ENCODE results near the gene LCMT1.

LCMT1 gene

GRCh38 chr16:25083065-25083464 is 28.5 kb upstream of the LCMT1 start:
- no peak overlapping the region for H3K4me3 ChIP-seq (ENCODE audit: low read depth, low read length)
- TF ChIP-seq CTCF (IDR thresholded peaks at IDR 0.05; ENCODE audit: borderline replicate concordance, insufficient read depth, low read depth, low read length): no peak

- no peak overlapping the region for H3K4me3 ChIP-seq (ENCODE audit: low read depth, low read length)
- TF ChIP-seq CTCF (IDR thresholded peaks at IDR 0.05; ENCODE audit: borderline replicate concordance, insufficient read depth, low read depth, low read length): no peak
These were observed 27.8 kb upstream of the LCMT1 start for GRCh38 chr16:25083701-25084100.

- no peak overlapping the region for H3K4me3 ChIP-seq (ENCODE audit: low read depth, low read length)
- TF ChIP-seq CTCF (IDR thresholded peaks at IDR 0.05; ENCODE audit: borderline replicate concordance, insufficient read depth, low read depth, low read length): no peak
These were observed 26.7 kb upstream of the LCMT1 start for GRCh38 chr16:25084797-25085196.

GRCh38 chr16:25087761-25088160 is 23.8 kb upstream of the LCMT1 start:
- no peak for TF ChIP-seq CTCF (IDR thresholded peaks at IDR 0.05; ENCODE audit: borderline replicate concordance, insufficient read depth, low read depth, low read length)
- H3K4me3 ChIP-seq (ENCODE audit: low read depth, low read length): no peak overlapping the region

- H3K4me3 ChIP-seq (ENCODE audit: low read depth, low read length): no peak overlapping the region
- TF ChIP-seq CTCF (IDR thresholded peaks at IDR 0.05; ENCODE audit: borderline replicate concordance, insufficient read depth, low read depth, low read length): no peak
These were observed 22.2 kb upstream of the LCMT1 start for GRCh38 chr16:25089351-25089750.

- TF ChIP-seq CTCF (IDR thresholded peaks at IDR 0.05; ENCODE audit: borderline replicate concordance, insufficient read depth, low read depth, low read length): no peak
- no peak overlapping the region for H3K4me3 ChIP-seq (ENCODE audit: low read depth, low read length)
These were observed 19.1 kb upstream of the LCMT1 start for GRCh38 chr16:25092441-25092840.

- no peak for TF ChIP-seq CTCF (IDR thresholded peaks at IDR 0.05; ENCODE audit: borderline replicate concordance, insufficient read depth, low read depth, low read length)
- H3K4me3 ChIP-seq (ENCODE audit: low read depth, low read length): no peak overlapping the region
These were observed 18.1 kb upstream of the LCMT1 start for GRCh38 chr16:25093208-25094061.
